ENCODE measurements around the gene TSHZ2.

TSHZ2 gene

DNA sequence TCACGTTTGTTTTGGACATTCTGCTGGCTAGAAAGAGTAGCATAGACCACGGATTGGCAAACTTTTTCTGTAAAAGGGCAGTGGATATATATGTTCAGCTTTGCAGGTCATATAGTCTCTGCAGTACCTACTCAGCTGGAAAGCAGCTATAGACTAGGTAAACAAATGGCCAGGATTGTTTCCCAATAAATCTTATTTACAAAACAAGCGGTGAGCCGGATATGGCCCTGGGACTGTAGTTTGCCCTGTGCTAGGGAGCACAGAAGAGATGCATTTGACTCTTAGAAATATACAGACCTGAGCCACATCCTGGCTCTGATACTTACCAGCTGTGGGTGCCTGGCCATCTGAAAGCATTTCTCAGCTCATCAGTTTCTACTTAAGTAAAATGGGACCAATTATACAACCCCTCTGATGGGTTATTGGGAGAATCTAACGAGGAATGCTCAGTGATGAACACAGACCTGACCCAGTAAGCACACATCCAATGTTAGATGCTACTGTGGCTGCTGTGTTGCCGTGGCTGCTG, 120.7 kb downstream of the TSHZ2 start:
- Histone ChIP-seq H4K20me1 (ENCODE audit: insufficient read depth, low read length) (no peaks in the 10 kb centered on the region), H3K27ac (ENCODE audit: low read length) (no peak overlapping the region), H3K4me2 (ENCODE audit: low read length) (no peak overlapping the region), H3K9ac (ENCODE audit: low read length) (no peak overlapping the region), H3K36me3 (replicated peaks; ENCODE audit: low read depth, low read length) (no peaks in the 10 kb centered on the region), H3K4me1 (ENCODE audit: low read length) (peaks cover 14% of the 10 kb centered on the region), H3K79me2 (ENCODE audit: low read length) (no peaks in the 10 kb centered on the region), H3K4me3 (ENCODE audit: low read length) (no peak overlapping the region), H2AFZ (ENCODE audit: low read depth, low read length) (no peak overlapping the region), H3K27me3 (ENCODE audit: low read depth, low read length) (no peaks in the 10 kb centered on the region), H3K9me3 (ENCODE audit: insufficient read depth, low read length) (no peaks in the 10 kb centered on the region)
- TF ChIP-seq, protein P1, sequence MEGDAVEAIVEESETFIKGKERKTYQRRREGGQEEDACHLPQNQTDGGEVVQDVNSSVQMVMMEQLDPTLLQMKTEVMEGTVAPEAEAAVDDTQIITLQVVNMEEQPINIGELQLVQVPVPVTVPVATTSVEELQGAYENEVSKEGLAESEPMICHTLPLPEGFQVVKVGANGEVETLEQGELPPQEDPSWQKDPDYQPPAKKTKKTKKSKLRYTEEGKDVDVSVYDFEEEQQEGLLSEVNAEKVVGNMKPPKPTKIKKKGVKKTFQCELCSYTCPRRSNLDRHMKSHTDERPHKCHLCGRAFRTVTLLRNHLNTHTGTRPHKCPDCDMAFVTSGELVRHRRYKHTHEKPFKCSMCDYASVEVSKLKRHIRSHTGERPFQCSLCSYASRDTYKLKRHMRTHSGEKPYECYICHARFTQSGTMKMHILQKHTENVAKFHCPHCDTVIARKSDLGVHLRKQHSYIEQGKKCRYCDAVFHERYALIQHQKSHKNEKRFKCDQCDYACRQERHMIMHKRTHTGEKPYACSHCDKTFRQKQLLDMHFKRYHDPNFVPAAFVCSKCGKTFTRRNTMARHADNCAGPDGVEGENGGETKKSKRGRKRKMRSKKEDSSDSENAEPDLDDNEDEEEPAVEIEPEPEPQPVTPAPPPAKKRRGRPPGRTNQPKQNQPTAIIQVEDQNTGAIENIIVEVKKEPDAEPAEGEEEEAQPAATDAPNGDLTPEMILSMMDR (IDR thresholded peaks at IDR 0.05; ENCODE audit: low read depth, low read length): no peak
- TF ChIP-seq EZH2phosphoT487 (IDR thresholded peaks at IDR 0.05; ENCODE audit: low read depth): no peak

GRCh38 chr20:53097371-53097770, 125.2 kb downstream of the TSHZ2 start:
- Histone ChIP-seq H3K27ac (ENCODE audit: low read length) (no peak overlapping the region), H3K4me1 (ENCODE audit: low read length) (peaks cover 19% of the 10 kb centered on the region), H3K4me2 (ENCODE audit: low read length) (no peak overlapping the region), H3K27me3 (ENCODE audit: low read depth, low read length) (no peaks in the 10 kb centered on the region), H3K4me3 (ENCODE audit: low read length) (no peak overlapping the region), H2AFZ (ENCODE audit: low read depth, low read length) (no peak overlapping the region), H3K9me3 (ENCODE audit: insufficient read depth, low read length) (no peaks in the 10 kb centered on the region), H4K20me1 (ENCODE audit: insufficient read depth, low read length) (no peaks in the 10 kb centered on the region), H3K36me3 (replicated peaks; ENCODE audit: low read depth, low read length) (no peaks in the 10 kb centered on the region), H3K79me2 (ENCODE audit: low read length) (no peaks in the 10 kb centered on the region), H3K9ac (ENCODE audit: low read length) (no peak overlapping the region)
- TF ChIP-seq EZH2phosphoT487 (IDR thresholded peaks at IDR 0.05; ENCODE audit: low read depth): no peak
- TF ChIP-seq, protein P1 (IDR thresholded peaks at IDR 0.05; ENCODE audit: low read depth, low read length): no peak

DNA sequence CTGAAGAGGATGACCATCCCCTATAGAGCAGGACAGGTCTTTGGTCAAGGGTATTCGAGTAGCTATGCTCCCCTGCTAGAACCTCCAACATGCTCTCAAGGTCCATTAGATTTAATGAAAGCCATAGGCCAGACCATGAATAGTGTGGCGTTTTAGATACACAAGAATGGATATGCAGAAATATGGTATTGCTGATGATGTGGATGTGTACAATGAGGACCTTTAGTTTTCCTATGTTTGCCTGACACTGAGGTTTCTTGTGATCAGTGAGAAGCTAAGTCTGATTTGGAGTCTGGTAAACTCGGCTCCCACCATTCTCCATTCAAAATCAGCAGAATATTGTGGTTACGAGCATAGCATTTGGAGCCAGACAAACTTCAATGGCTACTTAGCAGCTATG, 125.6 kb downstream of the TSHZ2 start:
- Histone ChIP-seq H3K4me1 (ENCODE audit: low read length) (peaks cover 20% of the 10 kb centered on the region), H3K79me2 (ENCODE audit: low read length) (no peaks in the 10 kb centered on the region), H2AFZ (ENCODE audit: low read depth, low read length) (no peak overlapping the region), H3K4me2 (ENCODE audit: low read length) (no peak overlapping the region), H3K27ac (ENCODE audit: low read length) (no peak overlapping the region), H3K4me3 (ENCODE audit: low read length) (no peak overlapping the region), H3K36me3 (replicated peaks; ENCODE audit: low read depth, low read length) (no peaks in the 10 kb centered on the region), H3K9me3 (ENCODE audit: insufficient read depth, low read length) (no peaks in the 10 kb centered on the region), H4K20me1 (ENCODE audit: insufficient read depth, low read length) (no peaks in the 10 kb centered on the region), H3K27me3 (ENCODE audit: low read depth, low read length) (no peaks in the 10 kb centered on the region), H3K9ac (ENCODE audit: low read length) (no peak overlapping the region)
- TF ChIP-seq, protein P1 (IDR thresholded peaks at IDR 0.05; ENCODE audit: low read depth, low read length): no peak
- TF ChIP-seq EZH2phosphoT487 (IDR thresholded peaks at IDR 0.05; ENCODE audit: low read depth): no peak

DNA sequence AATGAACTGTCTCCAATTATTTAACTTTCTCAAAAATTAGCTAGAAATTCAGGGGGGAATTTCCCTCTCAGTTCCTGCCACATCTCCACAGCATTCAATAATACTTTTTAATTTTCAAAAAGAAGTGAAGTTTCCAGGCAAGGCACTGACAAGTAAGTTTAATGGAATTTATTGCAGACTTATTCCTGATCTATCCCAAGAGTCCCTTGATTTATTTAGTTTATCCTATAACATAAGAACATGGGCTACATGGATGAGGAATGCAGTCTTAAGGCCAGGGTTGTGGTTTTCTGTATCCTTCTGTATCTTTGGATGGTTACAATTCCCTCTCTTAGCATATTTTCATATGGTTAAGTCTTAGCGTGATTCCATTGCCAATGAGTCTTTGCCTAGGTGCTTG, 126.5 kb downstream of the TSHZ2 start:
- Histone ChIP-seq H3K79me2 (ENCODE audit: low read length) (no peaks in the 10 kb centered on the region), H3K4me3 (ENCODE audit: low read length) (no peak overlapping the region), H3K36me3 (replicated peaks; ENCODE audit: low read depth, low read length) (no peaks in the 10 kb centered on the region), H3K27ac (ENCODE audit: low read length) (no peak overlapping the region), H3K4me2 (ENCODE audit: low read length) (no peak overlapping the region), H3K27me3 (ENCODE audit: low read depth, low read length) (no peaks in the 10 kb centered on the region), H3K9ac (ENCODE audit: low read length) (no peak overlapping the region), H3K9me3 (ENCODE audit: insufficient read depth, low read length) (no peaks in the 10 kb centered on the region), H3K4me1 (ENCODE audit: low read length) (peaks cover 28% of the 10 kb centered on the region), H4K20me1 (ENCODE audit: insufficient read depth, low read length) (no peaks in the 10 kb centered on the region), H2AFZ (ENCODE audit: low read depth, low read length) (no peak overlapping the region)
- TF ChIP-seq, protein P1 (IDR thresholded peaks at IDR 0.05; ENCODE audit: low read depth, low read length): no peak
- TF ChIP-seq EZH2phosphoT487 (IDR thresholded peaks at IDR 0.05; ENCODE audit: low read depth): no peak
